Stimulated activated CD4-positive, alpha-beta T cell treated with anti-CD3 and anti-CD28 coated beads, TNF-alpha, amount 100 ng/mL, for 1 hour (primary cell): ENCODE data around the gene FBLN2.
"Not testable (repeated sequence)": the region's sequence is repeated elsewhere in the genome, so short reads cannot be mapped to it uniquely, and the experiment has no call there.

Source experiments
- DNase-seq, 3 donors: peaks; one replicate each; pipeline ENCODE4 v3.0.0-alpha.2; 2020; ENCODE audit warnings: low read depth in 3 of 3, low spot score in 1 of 3

Gene FBLN2

GRCh38 chr3:13546667-13547171 lies 2.2 kb upstream of the FBLN2 start:
- no peak for DNase-seq

DNA sequence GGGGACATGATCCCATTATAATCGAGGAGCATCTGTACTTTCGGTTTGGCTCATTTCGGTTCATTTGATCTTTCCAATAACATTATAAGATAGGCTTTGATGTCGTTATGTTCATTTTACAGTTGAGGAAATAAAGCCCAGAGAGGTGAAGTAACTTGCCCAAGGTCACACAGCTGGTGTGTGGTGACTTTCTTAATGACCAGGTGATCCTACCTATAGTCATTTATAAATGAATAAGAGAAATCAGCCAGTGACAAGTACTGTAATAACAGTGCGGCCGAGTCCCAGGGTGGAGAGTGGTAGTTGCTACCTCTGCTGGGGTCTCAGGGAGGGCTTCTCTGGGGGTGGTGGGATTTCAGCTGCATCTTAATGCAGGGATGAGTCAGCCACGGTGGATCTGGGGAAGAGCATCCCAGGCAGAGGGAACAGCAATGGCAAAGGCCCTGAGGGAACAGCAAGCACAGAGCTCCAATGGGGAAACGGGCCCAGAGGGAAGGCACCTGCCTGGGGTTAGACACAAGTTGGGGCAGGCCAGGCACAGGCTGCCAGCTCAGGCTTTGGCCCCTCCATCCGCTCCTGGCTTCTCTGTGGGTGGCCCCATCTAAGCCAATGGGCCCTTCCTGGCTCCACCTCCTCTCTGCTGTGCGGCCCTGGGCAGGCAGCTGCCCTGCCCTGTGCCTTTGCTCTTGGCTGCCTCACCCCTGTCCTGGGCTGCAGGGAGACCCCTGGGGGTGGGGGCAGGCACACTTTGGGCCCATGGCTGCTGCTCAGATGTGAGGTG lies 1.1 kb upstream of the FBLN2 start:
- DNase-seq: no peak

DNA sequence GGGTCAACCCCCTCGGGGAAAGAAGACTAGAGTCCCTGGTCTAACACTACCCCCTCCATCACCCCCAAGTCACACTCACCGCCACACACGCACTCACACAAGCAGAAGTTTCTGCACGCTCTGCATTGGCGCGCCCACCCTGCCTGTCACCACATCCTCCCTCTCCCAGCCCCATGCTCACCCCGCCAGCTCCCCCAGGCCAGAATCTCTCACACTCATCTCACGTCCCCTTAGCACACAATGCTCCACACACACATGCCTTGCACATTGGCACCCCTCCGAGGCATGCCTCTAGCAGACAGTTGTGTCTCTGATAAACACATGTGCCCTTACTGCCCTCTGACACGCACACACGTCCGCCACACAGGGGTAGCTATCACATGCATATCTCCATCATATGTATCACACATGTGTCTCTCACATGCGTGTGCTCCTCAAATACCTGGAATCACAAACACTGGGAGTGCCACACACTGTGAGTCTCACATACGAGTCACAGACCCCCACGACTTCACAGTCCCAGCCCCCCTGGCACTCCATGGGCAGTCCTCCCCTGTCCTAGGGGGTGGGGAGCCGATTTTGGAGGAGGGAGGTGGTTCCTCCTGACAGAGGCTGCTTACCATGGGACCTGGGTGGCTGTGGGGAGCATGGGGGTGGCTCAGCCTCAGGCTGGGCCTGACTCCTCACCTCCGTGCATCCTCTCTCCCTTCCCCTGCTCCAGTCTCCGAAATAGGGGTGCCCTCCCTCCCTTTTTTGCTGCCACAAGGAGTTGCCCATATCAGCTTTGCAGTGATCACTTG lies 898 bp downstream of the FBLN2 start:
- no peak for DNase-seq

DNA sequence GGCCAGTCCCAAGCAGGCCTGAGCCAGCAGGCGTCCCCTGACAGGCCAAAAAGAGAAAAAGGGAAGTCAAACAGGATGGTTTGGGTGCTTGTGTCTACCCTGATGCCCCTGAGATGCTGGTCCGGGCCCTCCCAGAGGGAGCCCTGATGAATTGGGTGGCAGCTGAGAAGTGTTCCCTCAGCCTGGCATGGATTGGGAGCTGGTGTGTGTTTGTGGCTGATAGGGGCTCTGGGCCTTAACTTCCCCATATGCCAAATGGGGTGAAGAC lies 1.4 kb downstream of the FBLN2 start:
- no peak for DNase-seq

GRCh38 chr3:13550791-13551360 lies 2.0 kb downstream of the FBLN2 start:
- no peak for DNase-seq

DNA sequence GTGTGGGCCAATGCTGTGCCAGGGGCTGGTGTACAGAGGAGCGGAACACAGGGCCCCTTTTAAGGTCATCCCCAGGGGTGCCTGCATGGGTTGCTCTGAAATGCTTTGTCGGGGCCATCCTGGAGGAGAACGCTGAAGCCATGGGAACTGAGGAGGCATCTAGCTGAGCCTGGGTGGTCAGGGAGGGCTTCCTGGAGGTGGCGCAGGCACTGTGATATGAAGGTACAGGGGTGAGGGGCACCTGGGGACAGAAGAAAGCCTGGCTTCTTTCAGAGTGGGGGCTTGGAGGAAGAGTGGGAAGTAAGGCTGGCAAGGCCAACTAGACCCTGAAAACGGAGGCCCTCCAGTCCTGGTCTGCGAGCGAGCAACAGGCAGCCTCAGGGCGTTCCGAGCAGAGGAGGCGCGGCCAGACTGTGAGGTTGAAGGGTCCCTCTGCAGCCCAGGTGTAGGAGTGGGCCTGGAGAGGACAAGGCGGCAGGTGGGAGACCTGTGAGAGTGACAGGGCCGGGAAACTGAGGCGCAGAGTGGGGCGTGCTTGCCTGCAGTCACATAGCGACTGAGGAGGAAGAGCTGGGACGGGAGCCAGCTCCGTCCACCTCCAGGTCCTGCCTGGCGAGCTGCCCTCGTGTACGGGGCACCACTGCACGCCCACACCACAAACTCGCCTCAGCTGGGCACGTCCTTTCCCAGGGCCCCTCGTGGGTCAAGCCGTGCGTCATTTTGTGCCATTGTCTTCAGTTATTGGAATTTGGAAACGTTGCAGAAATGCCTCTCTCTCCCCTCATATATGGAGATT lies 4.1 kb downstream of the FBLN2 start:
- no peak for DNase-seq

- no peak for DNase-seq
These were observed 4.8 kb downstream of the FBLN2 start for GRCh38 chr3:13553686-13554085.

GRCh38 chr3:13555753-13556152 lies 6.8 kb downstream of the FBLN2 start:
- DNase-seq: no peak

- no peak for DNase-seq
These were observed 7.3 kb downstream of the FBLN2 start for GRCh38 chr3:13556207-13556606.

- no peak for DNase-seq
These were observed 8.0 kb downstream of the FBLN2 start for GRCh38 chr3:13556917-13557316.

DNA sequence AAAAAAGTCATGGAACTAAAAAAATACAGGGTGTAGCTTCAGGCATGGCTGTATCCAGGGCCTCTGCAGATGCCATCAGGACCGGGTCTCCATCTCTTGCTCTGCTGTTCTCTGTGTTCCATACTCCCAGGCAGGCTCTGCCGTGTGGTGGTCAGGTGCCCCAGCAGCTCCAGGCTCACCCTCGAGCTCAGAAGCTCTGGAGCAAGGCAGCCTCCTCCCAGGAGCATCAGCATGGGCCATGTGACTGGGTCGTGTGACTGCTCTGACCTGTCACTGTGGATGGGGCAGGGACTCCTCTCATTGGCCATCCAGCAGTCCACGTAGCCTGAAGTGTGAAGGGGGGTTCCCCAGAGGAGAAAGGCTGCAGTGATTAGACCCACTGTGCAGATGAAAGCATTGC lies 8.5 kb downstream of the FBLN2 start:
- DNase-seq: no peak

GRCh38 chr3:13557926-13558325 lies 9.0 kb downstream of the FBLN2 start:
- no peak for DNase-seq

- DNase-seq: no peak
These were observed 9.7 kb downstream of the FBLN2 start for GRCh38 chr3:13558651-13559050.

DNA sequence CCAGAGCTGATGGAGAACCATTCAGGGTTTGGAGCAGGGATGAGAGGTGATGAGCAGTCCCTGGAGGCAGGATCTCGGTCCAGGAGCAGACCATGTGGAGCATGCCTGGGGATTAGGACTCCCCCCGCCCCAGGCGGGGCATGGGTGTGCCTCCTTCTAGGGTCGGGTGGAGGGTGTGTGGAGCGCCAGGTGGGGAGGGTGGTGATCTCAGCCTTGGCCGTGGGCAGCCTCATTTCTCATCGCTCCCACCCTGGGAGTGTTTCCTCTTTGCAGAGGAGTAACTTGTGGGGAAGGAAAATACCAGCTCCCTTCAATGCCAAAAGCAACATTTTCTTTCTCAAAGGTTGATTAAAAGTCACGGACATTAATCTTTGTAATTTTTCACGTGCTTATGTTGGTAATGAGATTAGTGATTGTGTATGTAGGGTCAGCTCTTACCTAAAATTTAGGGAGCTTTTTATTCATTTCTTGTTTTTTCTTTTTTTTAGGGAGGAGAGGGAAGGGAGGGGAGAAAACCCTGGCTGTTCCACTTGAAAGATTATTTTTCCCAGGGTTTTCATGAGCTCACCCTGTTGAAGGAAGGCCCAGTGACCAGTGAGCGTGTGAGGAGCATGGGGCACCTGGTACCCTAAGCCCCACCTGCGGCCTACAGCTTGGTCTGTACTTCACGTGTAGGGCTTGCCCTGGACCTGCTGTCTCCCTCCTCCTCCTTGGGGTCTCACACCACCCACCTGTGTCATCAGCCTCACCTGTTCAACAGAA lies 11.0 kb downstream of the FBLN2 start:
- DNase-seq: no peak

DNA sequence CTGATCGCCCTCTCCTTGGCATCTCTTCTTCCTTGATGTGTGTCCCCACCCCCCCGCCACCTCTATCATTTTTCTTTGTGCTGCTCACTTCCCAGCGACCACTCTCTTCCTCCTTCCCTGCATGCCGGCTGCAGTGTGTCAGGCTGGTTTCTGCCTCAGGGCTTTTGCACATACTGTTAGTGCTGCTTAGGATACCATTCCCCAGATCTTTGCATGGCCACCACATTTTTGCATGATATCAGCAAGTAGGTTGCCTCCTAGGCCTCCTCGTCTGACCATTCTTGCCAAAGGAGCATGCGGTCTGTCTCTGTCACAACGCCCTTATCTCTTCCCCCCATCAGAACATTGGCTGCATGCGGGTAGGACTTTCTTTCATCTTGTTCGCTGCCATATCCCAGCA lies 12.5 kb downstream of the FBLN2 start:
- DNase-seq: no peak

DNA sequence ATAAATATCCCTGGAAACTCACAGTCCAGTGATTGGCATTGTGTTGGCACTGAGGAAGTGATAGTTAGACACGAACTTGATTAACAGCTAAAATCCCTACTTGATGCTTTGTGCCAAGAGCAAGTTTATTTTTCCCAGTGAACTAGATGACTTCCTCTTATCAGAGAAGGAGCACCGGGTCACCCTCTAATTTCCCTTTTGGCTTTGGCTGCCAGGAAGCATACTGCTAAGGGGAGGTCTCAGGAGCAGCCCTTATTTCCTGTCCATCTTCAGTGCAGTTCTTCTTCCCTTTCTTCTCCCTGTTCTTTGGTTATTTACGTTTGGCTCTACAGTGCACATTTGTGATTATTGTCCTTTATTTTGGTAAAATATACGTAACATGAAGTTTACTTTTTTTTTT lies 13.0 kb downstream of the FBLN2 start:
- DNase-seq: no peak

DNA sequence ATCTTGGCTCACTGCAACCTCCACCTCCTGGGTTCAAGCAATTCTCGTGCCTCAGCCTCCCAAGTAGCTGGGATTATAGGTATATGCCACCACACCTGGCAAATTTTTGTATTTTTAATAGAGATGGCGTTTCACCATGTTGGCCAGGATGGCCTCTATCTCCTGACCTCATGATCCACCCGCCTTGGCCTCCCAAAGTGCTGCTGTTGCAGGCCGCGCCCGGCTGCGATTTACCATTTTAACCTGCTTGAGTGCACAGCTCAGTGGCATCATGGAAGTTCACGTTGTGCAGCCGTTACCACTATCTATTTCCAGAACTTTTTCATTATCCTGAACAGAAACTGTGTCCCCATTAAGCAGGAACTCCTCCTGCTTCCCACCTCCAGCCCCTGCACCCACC lies 13.5 kb downstream of the FBLN2 start:
- DNase-seq: not testable (repeated sequence)

GRCh38 chr3:13563321-13563720 lies 14.4 kb downstream of the FBLN2 start:
- DNase-seq: no peak

- no peak for DNase-seq
These were observed 15.0 kb downstream of the FBLN2 start for GRCh38 chr3:13563911-13564310.

DNA sequence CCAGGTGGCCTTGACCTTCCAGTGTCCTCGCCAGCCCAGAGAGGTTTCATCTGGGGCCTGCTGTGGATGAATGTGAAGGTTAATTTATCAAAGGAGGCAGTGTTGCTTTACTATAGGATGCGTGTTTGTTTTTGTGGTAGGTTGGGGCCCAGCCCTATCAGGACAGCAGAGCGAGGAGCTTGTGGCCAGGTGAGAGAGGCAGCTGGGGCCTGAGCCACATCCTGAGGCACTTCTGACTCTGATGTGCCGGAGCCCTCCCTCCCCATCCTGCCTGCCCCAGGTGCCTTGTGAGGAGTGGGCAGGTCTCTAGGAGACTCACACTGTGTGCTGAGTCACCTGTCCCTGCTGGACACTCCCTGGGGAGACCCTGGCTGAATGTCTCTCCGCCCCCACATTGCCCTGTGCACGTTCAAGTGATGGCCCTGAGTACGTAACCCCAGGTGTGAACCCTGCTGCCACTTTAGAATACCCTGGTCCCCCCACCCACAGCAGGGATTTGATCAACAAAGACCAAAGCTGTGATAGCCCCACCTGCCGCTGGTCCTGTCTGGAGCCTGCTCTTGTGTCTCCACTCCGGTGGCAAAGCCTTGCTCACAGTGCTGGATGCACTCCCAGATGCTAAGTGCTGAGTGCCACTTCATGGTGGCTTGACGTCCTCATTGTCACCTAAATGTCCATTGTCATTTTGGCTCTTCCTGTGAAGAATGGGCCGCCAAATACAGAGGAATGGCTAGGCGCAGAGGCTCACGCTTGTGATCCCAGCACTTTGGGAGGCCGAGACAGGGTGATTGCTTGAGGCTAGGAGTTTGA lies 16.0 kb downstream of the FBLN2 start:
- DNase-seq: no peak
